HepG2 (cell line): ENCODE measurements around the gene NOL4L. TPM values are rescaled to one million over a fixed set of nuclear protein-coding genes. Genes with fewer than 3 reads are reported as not detected.

Experiments used
- ARNTL ChIP-seq: sonication (generic); formaldehyde crosslinking; IDR thresholded peaks from 2 replicates; pipeline ENCODE4 v1.4.0; 2020; ENCODE audit warnings: mild to moderate bottlenecking, missing genetic modification reagents
- CCDC6 ChIP-seq: sonication (generic); formaldehyde crosslinking; IDR thresholded peaks from 2 replicates; pipeline ENCODE4 v1.8.1; 2022; ENCODE audit warnings: mild to moderate bottlenecking, missing genetic modification reagents, moderate library complexity
- CERS6 ChIP-seq: sonication (generic); formaldehyde crosslinking; IDR thresholded peaks from 2 replicates; pipeline ENCODE4 v1.5.0; 2020; ENCODE audit warnings: missing genetic modification reagents
- E2F1 ChIP-seq: sonication (generic); formaldehyde crosslinking; IDR thresholded peaks from 2 replicates; pipeline ENCODE4 v1.5.0; 2020; ENCODE audit warnings: missing genetic modification reagents
- EED ChIP-seq: sonication (generic); formaldehyde crosslinking; IDR thresholded peaks from 2 replicates; pipeline ENCODE4 v1.5.0; 2020; ENCODE audit warnings: mild to moderate bottlenecking, missing genetic modification reagents
- HNRNPL ChIP-seq: fragments of 200-400 bp; formaldehyde crosslinking; IDR thresholded peaks from 2 replicates; pipeline ENCODE4 v1.6.1; 2017; ENCODE audit warnings: mild to moderate bottlenecking, low read depth, low read length
- IKZF5 ChIP-seq: IDR thresholded peaks from 2 replicates; pipeline ENCODE4 v1.6.1; 2018; ENCODE audit warnings: missing genetic modification reagents, mild to moderate bottlenecking, missing compliant biosample characterization
- NAIF1 ChIP-seq: sonication (generic); formaldehyde crosslinking; IDR thresholded peaks from 2 replicates; pipeline ENCODE4 v1.5.0; 2020; ENCODE audit warnings: mild to moderate bottlenecking, missing genetic modification reagents, borderline replicate concordance
- SRF ChIP-seq: IDR thresholded peaks from 2 replicates; pipeline ENCODE4 v1.6.1; 2011; ENCODE audit warnings: mild to moderate bottlenecking, low read depth, low read length, moderate library complexity
- USF2 ChIP-seq, 2 experiments: sonication (generic) in 1 of 2; formaldehyde crosslinking in 1 of 2; IDR thresholded peaks; 2 replicates each; pipeline versions ENCODE4 v1.5.1 to v1.6.1; 2011 to 2020; ENCODE audit warnings: borderline replicate concordance in 1 of 2, low read depth in 1 of 2, low read length in 1 of 2, mild to moderate bottlenecking in 1 of 2, missing genetic modification reagents in 1 of 2, moderate library complexity in 1 of 2
- XRCC5 ChIP-seq: fragments of 200-400 bp; formaldehyde crosslinking; optimal IDR thresholded peaks from 2 replicates; pipeline ENCODE3; 2017; ENCODE audit warnings: mild to moderate bottlenecking, low read length
- ZBTB20 ChIP-seq: sonication (generic); formaldehyde crosslinking; IDR thresholded peaks from 2 replicates; pipeline ENCODE4 v1.8.1; 2023; ENCODE audit warnings: missing genetic modification reagents, low read depth, mild to moderate bottlenecking, borderline replicate concordance
- ZFP91 ChIP-seq: sonication (generic); formaldehyde crosslinking; IDR thresholded peaks from 2 replicates; pipeline ENCODE4 v1.9.0; 2022; ENCODE audit warnings: missing genetic modification reagents, mild to moderate bottlenecking, borderline replicate concordance
- ZNF10 ChIP-seq: sonication (generic); formaldehyde crosslinking; IDR thresholded peaks from 2 replicates; pipeline ENCODE4 v1.4.0; 2020; ENCODE audit warnings: mild to moderate bottlenecking, low read depth, missing genetic modification reagents, borderline replicate concordance
- ZNF143 ChIP-seq: sonication (generic); formaldehyde crosslinking; IDR thresholded peaks from 2 replicates; pipeline ENCODE4 v1.4.0; 2020; ENCODE audit warnings: missing genetic modification reagents
- ZNF329 ChIP-seq: sonication (generic); formaldehyde crosslinking; IDR thresholded peaks from 2 replicates; pipeline ENCODE4 v1.9.0; 2021; ENCODE audit warnings: low read depth, mild to moderate bottlenecking, missing genetic modification reagents
- ZNF414 ChIP-seq: sonication (generic); formaldehyde crosslinking; IDR thresholded peaks from 2 replicates; pipeline ENCODE4 v1.5.0; 2020; ENCODE audit warnings: missing genetic modification reagents
- ZNF512 ChIP-seq: sonication (generic); formaldehyde crosslinking; IDR thresholded peaks from 2 replicates; pipeline ENCODE4 v1.4.0; 2020; ENCODE audit warnings: mild to moderate bottlenecking, missing genetic modification reagents
- ZNF546 ChIP-seq: sonication (generic); formaldehyde crosslinking; conservative IDR thresholded peaks from 2 replicates; pipeline ENCODE4 v1.8.1; 2023; ENCODE audit warnings: mild to moderate bottlenecking, missing genetic modification reagents
- polyA plus RNA-seq, 8 experiments: library from polyadenylated mRNA; depleted of rRNA in 3 of 8; stranded (reverse) in 7 of 8; unstranded in 1 of 8; fragments of >200 nt; fragmentation: Illumina TruSeq in 4 of 8; extraction: Trizol in 4 of 8; gene quantifications; 2 replicates each; pipeline versions ENCODE4 v1.2.1 to v1.2.3, GENCODE V29; 2011 to 2016; ENCODE audit warnings: low read depth in 4 of 8, missing spikeins in 1 of 8, mixed read lengths in 1 of 8; ENCODE audit not compliant: insufficient read depth in 1 of 8
- total RNA-seq, 5 experiments: library from RNA; depleted of rRNA; stranded (reverse); fragments of >200 nt; fragmentation: Illumina TruSeq; extraction: Trizol; gene quantifications; 2 replicates each; pipeline ENCODE4 v1.2.3, GENCODE V29; 2016; ENCODE audit warnings: low read depth in 1 of 5

NOL4L gene
- total and polyA plus RNA-seq, 2 of the 13 experiments (the other 11 are each of a cell fraction or from before 2014, with no cell fraction given), result 16.6 to 35.4 TPM

GRCh38 chr20:32437391-32438074 is 147.6 kb downstream of the NOL4L start (continued):
- TF ChIP-seq ZNF512 (CRISPR knock-in tag) (no peak), ZFP91 (CRISPR knock-in tag) (peak; percentile 61; the same call in 1 of the 2 replicates), SRF (no peak), ZNF143 (CRISPR knock-in tag) (no peak), NAIF1 (no peak), USF2 (IDR thresholded peaks at IDR 0.05; ENCODE audit: low read depth, low read length) (no peak), USF2 (CRISPR knock-in tag; IDR thresholded peaks at IDR 0.05; ENCODE audit: borderline replicate concordance) (no peak), CERS6 (CRISPR knock-in tag) (no peak), ARNTL (CRISPR knock-in tag) (no peak), ZNF329 (CRISPR knock-in tag) (no peak), ZBTB20 (CRISPR knock-in tag) (no peak), IKZF5 (CRISPR knock-in tag) (peak; percentile 51; the same call in 1 of the 2 replicates), XRCC5 (peak; percentile 94), EED (CRISPR knock-in tag) (no peak), ZNF546 (CRISPR knock-in tag) (no peak), CCDC6 (CRISPR knock-in tag) (no peak), E2F1 (CRISPR knock-in tag) (no peak), ZNF10 (CRISPR knock-in tag) (no peak), ZNF414 (CRISPR knock-in tag) (no peak), HNRNPL (0 out of 2 replicates have a peak, but pooled peaks have one; percentile 10)
